Activated effector memory CD4-positive, alpha-beta T cell treated with Interleukin-2 at 50 U/mL for 16 hours (primary cell): ENCODE results near the gene ZNF688.
"Not testable (repeated sequence)": the region's sequence is repeated elsewhere in the genome, so short reads cannot be mapped to it uniquely, and the experiment has no call there.

ENCODE experiments used
- DNase-seq: peaks from one replicate; pipeline ENCODE4 v3.0.0-alpha.2; 2020

The ZNF688 gene

DNA sequence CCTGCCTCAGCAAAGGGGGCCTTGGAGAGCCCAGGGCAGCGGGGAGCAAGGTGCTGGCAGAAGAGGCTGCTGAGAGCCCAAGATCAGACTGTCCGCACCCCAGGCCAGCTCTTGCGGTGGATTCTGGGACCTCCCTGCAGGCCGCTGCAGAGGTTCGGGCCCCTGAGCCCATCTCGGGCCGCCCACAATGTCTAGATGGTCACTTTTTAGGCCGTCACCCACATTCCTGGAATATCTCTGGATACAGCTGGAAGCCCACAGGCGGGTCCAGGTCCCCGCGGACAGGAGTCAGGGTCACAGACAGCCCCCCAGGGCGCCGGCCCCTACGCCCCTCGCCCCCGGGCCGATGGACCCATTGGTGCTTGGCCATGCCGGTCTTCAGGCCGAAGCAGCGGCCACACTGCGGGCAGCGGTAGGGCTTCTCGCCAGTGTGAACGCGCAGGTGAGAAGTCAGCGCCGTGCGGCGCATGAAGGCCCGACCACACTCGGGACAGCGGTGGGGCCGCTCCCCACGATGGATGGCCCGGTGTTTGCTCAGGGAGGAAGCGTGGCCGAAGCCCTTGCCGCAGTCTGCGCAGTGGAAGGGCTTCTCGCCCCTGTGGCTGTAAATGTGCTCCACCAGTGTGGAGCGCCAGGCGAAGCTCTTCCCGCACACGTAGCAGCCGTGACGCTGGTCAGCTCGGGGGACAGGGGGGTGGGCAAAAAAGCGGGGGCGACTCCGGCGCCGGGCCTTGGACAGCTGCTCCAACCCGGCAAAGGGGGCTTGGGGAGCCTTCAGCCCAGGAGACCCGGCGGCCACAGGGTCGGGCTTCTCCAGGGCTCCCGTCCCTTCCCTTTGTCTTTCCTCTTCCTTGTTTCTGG, 39.0 kb downstream of the ZNF688 start:
- no peak for DNase-seq

DNA sequence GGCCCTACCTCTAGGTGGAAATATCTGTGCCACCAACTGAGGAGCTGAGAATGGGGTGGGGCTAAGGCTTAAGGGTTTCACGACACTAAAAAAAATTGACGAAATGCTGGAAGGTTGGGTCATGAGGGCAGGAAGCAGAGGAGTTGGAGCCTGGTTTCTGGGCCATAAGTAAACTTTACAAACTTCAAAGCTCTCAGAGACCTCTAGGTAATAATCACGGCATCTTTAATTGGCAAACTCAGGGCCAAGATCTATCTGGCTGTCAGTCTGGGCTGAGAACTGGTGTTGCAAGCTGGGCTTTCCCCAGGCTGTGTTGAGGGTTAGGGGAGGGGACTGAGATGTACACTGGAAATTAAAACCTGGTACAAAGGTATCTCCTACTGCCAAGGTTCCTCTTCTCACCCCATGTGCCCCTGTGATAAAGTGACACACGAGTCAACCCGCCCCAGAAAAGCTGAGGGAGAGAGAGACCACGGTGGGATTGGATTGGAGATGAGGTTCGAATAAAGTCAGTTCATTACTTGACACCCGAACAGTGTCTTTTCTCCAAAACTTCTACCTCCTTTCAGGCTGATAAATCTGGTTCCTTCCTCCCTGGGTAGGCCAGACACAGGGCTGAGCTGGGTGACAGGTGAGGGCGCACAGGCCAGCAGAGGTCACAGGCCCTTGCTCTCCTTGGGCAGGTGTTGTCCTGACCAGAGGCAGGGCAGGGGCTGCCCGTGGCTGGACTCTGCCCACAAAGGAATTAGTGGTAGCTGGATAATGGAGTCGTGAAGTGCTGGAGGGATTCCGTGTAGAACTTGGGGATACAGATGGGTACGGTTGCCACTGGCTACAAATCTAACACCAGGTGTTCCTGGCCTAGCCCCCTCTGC, 41.1 kb downstream of the ZNF688 start:
- DNase-seq: no peak

DNA sequence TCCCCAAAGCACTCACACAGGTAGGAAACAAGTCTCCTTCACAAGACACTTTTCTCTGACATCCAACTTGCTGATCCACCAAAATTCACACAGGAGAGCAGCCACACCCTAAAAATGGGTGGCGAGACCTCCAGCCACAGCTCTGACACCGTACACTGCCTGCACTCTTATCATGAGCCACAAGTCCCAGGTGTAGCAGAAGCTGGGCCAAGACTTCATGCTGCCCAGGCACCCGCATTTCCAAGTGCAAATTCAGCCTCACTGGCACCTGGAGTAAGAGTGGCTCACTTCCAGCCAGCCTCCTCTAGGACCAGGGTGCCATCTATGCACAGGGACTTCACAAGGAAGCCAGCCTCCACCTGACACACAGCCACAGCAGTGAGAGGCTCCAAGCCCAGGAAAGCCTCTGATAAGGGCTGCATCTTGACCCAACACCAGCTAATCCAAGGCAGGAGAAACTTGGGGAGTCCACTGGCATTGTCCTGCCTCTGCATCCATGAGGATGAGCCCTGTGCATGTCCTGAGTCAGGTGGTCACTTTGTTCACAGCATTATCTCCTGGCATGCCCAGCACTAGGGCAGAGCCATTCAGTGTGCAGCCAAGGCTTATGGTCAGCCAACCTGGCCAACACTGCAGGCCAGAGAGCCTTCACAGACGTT, 42.6 kb downstream of the ZNF688 start:
- no peak for DNase-seq

DNA sequence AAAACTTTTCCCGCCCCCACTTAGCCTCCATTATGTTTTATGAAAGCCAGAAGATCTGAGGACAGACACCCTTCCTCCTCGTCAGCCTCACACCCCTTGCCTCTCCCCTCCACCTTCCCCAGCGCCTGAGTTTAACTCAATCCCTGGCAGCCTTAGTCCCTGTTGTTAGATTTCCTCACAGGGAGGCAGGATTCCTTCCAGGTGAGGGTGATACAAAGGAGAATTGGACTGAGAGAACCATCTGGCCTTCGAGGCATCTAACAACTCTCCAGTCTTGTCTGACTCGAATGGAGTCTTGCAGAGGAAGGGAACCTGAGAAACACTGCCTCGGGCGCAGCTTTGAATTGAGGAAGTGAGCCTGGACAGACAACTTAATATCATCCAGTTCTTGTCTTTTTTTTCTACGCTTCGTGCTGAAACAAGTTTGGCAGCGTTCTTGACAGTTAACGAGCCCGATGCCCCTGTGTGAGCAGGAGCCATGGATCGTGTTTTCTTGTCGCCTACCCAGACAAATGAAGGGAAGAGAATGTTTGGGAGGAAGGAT, 43.8 kb downstream of the ZNF688 start:
- no peak for DNase-seq

DNA sequence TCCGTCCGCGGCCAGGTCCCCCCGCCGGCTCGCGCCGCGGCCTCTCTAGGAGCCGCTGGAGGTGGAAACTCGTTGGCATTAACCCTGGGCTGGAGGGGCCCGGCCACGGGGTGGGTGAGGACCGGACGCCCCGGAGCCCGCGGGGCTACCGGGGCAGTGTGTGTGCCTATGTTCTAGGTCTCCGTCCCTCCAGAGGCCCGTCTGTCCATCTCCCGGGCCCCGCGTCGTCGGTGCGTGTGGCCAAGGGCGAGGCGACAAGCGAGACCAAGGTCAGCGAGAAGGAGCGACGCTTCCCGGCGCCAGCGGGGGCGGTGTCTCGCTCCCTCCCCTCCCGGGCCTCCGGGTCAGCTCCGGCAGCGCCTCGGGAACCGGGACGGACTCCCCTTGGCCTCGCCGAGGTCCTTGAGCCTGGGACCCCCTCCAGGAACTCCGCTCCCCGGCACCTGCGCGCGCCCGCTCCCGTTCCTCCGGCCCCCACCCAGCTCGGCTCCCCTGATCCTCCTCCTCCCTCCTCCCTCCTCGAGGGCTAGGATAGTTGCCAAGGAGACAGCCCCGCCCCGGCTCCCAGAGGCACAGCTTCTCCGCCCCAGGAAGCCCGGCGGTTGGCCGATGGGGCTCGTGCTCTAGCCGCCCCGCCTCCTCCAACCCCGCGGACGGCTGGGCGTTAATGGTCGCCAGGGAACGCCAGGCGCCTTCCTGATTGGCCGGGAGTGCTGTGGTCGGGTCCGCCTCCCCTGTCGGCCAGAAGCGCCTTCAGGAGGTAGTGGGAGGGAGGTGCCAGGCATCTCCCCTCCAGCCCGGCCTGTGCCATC, 44.5 kb downstream of the ZNF688 start:
- peak; percentile 86 for DNase-seq

DNA sequence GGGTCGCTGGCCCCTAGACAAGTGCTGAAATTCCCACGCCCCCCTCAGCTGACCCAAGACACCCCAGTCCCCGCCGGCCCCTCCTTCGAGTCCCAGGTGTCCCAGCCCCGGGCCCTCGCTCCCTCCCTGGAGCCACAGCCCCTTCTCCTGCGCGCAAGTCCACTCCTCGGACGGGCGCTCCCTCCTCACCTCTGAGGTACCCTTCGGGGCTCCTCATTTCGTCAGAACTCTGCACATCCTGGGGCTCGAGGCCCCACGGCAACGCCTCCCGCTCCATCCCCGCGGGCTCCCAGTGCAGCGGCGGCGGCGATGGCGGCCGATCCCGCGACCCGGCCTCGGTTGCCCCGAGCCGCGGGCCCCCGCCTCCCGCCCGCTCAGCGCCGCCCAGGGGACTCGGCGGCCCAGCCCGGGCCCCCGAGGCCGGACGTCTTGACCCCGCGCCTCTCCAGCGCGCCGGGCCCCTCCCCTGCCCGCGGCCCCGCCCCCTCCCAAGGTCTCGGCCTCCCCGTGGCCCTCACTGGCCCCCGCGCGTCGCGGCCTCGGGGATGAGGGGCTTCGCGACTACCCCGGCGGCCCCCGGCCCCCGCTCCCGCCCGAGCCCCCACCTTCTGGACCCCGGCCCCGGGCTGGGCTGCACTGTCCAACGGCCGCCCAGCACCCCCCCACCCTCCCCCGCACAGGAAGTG, 45.2 kb downstream of the ZNF688 start, which contains the start of gene ZNF768:
TSS of gene ZNF768 (minus strand) at position 430 of the 686 bp plus-strand sequence. CDS start at position 277, 153 bp downstream.
- no peak for DNase-seq

DNA sequence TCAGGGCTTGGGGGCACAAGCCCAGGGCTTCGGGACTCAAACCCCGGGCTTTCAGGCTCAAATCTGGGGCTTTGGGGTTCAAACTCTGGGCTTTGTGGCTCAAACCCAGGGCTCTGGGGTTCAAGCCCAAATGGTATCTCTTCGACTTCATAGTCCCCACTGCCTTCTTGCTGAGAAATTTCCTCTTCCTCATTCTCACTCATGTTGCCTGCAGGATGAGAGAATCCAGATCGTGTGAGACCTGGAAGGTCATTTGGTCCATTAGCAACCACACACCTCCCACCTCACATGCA, 45.7 kb downstream of the ZNF688 start:
- no peak for DNase-seq

DNA sequence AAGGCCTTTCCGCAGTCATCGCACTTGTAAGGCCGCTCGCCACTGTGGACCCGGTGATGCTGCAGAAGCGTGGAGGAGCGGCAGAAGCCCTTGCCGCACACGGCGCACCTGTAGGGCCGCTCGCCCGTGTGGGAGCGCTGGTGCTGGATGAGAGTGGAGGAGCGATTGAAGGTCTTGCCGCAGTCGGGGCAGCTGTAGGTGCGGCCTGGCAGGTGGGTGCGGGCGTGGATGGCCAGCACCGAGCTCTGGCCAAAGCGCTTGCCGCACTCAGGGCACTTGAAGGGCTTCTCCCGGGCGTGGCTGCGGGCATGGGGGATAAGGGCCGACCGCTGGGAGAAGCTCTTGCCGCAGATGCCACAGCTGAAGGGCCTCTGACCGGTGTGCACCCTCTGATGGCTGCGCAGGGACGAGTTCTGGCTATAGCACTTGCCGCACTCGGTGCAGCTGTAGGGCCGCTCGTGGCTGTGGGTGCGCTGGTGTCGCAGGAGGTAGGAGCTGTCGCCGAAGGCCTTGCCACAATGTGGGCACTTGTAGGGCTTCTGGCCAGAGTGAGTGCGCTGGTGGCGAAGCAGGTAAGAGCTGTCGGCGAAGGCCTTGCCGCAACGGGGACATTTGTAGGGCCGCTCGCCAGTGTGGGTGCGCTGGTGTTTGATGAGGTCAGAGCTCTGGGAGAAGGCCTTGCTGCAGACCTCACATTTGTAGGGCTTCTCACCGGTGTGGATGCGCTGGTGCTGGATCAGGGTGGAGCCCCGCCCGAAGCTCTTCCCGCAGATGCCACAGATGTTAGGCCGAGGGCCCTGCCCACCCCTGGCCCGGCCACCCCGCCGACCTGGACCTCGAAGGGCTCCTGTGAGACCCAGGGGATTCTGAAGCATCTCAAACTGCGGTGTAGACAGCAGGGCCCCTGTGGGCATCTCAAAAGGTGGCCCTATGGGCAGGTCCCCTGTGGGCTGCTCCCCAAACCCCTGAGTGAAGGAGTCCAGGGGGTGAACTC, 46.6 kb downstream of the ZNF688 start:
- DNase-seq: no peak

DNA sequence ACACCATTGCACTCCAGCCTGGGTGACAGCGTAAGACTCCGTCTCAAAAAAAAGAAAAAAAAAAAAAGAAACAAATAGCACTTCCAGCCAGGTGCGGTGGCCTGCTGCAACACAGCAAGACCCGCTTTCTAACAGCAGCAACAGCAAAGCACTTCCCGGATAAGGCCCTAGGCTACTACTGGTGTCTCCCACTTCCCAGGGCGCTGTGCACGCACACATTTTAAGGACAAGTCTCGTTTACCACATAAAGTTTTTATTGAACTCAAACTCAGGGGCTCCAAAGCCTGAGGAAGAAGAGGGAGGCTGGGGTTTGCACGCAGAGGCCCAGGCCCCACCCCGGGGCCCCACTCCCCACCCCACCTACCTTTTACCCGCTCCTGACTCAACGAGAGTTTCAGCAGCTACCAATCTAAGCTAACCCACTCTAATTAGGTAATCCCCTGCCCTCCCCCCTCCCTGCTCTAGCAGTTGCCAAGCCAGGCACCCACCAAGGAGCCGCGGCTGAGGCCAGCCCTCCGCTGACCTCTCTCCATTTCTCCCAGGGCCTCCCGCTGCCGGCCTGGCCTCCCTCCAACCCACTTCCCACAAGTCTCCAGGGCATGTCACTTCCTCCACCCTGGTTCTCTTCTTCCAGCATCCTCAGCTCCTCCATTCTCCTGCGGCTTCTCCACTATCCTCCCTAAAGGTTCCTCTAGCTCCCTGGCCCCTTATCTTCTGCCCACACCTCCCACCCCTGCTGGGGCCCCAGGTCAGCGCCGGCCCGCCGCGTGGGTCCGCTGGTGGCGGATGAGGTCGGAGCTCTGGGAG, 47.5 kb downstream of the ZNF688 start:
- DNase-seq: no peak

DNA sequence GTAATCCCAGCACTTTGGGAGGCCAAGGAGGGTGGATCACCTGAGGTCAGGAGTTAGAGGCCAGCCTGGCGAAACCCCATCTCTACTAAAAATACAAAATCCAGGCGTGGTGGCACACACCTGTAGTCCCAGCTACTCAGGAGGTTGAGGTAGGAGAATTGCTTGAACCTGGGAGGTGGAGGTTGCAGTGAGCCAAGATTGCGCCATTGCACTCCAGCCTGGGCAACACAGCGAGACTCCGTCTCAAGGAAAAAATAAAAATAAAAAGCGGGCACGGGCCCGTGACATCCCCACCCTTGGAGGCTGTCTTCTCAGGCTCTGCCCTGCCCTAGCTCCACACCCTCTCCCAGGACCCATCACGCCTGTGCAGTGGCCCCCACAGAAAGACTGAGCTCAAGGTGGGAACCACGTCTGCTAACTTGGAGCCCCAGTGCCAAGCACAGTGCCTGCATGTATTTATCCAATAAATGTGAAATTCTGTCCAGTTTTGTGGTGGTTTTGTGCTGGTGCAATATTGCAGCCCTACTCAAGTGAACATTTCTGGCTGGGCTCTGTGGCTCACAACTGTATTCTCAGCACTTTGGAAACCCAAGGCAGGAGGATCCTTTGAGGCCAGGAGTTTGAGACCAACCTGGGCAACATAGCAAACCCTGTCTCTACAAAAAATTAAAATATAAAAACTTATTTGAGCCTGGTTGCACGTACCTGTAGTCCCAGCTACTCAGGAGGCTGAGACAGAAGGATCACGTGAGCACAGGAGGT, 48.6 kb downstream of the ZNF688 start:
- not testable (repeated sequence) for DNase-seq

DNA sequence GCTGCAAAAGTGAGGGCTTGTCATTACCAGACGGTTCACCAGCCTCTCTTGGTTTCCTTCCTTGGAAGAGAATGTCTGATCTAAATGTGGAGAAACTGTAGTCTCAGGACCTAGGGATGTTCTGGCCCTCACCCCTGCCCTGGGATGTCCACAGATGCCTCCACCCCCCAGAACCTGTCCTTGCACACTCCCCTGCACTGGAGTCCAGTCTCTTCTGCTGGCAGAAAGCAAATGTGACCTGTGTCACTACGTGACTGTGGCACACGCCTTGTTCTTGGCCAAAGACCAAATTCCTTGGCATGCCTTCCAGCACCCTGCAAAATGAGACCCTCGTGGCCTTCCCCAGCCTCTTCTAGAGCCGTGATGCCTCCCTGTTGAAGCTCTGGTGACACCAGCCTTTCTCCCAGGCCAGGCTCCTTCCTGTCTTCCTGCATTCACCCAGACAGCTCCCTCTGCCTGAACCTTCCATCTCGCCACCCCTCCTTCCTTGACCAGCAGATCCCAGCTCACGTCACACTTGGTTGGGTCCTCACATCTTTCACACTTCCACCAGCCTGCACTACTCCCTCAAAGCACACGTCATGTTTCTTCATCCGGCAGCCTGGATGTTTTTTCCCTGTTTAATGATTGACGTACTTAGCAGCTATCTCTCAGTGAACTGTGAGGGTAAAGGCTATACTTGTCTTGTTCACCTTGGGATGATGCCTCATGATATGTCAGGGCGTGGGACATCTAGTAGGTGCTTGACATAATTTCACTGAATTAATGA, 49.5 kb downstream of the ZNF688 start:
- no peak for DNase-seq

DNA sequence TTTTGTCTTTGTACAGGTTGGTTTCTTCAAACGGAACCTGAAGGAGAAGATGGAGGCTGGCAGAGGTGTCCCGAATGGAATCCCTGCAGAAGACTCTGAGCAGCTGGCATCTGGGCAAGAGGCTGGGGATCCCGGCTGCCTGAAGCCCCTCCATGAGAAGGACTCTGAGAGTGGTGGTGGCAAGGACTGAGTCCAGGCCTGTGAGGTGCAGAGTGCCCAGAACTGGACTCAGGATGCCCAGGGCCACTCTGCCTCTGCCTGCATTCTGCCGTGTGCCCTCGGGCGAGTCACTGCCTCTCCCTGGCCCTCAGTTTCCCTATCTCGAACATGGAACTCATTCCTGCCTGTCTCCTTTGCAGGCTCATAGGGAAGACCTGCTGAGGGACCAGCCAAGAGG, 50.0 kb downstream of the ZNF688 start:
- DNase-seq: no peak
